IMR-90 (cell line): ENCODE results near the gene DKK3. TPM values are rescaled to one million over a fixed set of nuclear protein-coding genes. Genes with fewer than 3 reads are reported as not detected.

Source experiments
- ATAC-seq: fragments of 200-7000 bp; cut with Tn5 transposase; 2 replicates; pipeline ENCODE4 v1.9.1; 2020; ENCODE audit warnings: low read depth, mild to moderate bottlenecking, moderate library complexity
- BruUV-seq: library from RNA; stranded (reverse); fragments of 400-500 nt; replicated peaks from 2 replicates; lab custom pipeline; 2021; lab: Mats Ljungman, UMichigan
- CTCF ChIA-PET: fragments of 300-600 bp; formaldehyde crosslinking; extraction: SDS; loops from one replicate; lab custom pipeline; 2021; ENCODE audit warnings: antibody characterized with exemption; lab: Yijun Ruan, JAX
- POLR2A ChIA-PET: fragments of 300-600 bp; sonication (Branson Sonifier 250); formaldehyde crosslinking; loops from one replicate; lab custom pipeline; 2022; ENCODE audit warnings: antibody characterized with exemption; ENCODE audit not compliant: unreplicated experiment; lab: Charles Lee
- DNase-seq: peaks from one replicate; pipeline ENCODE4 v3.0.0; 2013
- H2AFZ ChIP-seq: replicated peaks from 2 replicates; pipeline ENCODE3; 2013; ENCODE audit warnings: low read length, mild to moderate bottlenecking; ENCODE audit not compliant: poor library complexity
- H2AK5ac ChIP-seq: 2 replicates; pipeline ENCODE4 v1.6.1; 2013; ENCODE audit warnings: low read depth, low read length, inconsistent platforms
- H2AK9ac ChIP-seq: replicated peaks from 2 replicates; pipeline ENCODE3; 2013; ENCODE audit warnings: mild to moderate bottlenecking, low read depth, low read length, moderate library complexity; ENCODE audit not compliant: poor library complexity
- H2BK120ac ChIP-seq: 2 replicates; pipeline ENCODE4 v1.6.1; 2013; ENCODE audit warnings: low read depth, low read length, inconsistent platforms
- H2BK15ac ChIP-seq: 3 replicates; pipeline ENCODE4 v1.6.1; 2013; ENCODE audit warnings: low read depth, low read length, inconsistent platforms
- H2BK20ac ChIP-seq: 2 replicates; pipeline ENCODE4 v1.6.1; 2013; ENCODE audit warnings: low read depth, mild to moderate bottlenecking, inconsistent platforms, low read length, moderate library complexity
- H2BK5ac ChIP-seq: 2 replicates; pipeline ENCODE4 v1.6.1; 2013; ENCODE audit warnings: mild to moderate bottlenecking, low read depth, low read length, inconsistent platforms; ENCODE audit not compliant: poor library complexity, severe bottlenecking
- H3K14ac ChIP-seq: replicated peaks from 2 replicates; pipeline ENCODE4 v1.6.1; 2013; ENCODE audit warnings: low read depth, low read length, inconsistent platforms
- H3K18ac ChIP-seq: 2 replicates; pipeline ENCODE4 v1.6.1; 2013; ENCODE audit warnings: low read depth, low read length, control low read depth
- H3K23ac ChIP-seq: 2 replicates; pipeline ENCODE4 v1.6.1; 2013; ENCODE audit warnings: low read depth, low read length, inconsistent platforms
- H3K27ac ChIP-seq: 2 replicates; pipeline ENCODE4 v1.5.1; 2013; ENCODE audit warnings: mild to moderate bottlenecking, control low read depth, low read length; ENCODE audit not compliant: insufficient read depth
- H3K27me3 ChIP-seq: 2 replicates; pipeline ENCODE4 v1.6.1; 2013; ENCODE audit warnings: low read length; ENCODE audit not compliant: control insufficient read depth, insufficient read depth
- H3K36me3 ChIP-seq: 2 replicates; pipeline ENCODE4 v1.6.1; 2013; ENCODE audit warnings: low read length, mixed read lengths; ENCODE audit not compliant: control insufficient read depth, insufficient read depth
- H3K4ac ChIP-seq: 2 replicates; pipeline ENCODE4 v1.6.1; 2013; ENCODE audit warnings: low read depth, low read length, inconsistent platforms
- H3K4me1 ChIP-seq: 2 replicates; pipeline ENCODE4 v1.6.1; 2013; ENCODE audit warnings: low read length, mixed read lengths; ENCODE audit not compliant: control insufficient read depth, insufficient read depth
- H3K4me2 ChIP-seq: 2 replicates; pipeline ENCODE4 v1.6.1; 2013; ENCODE audit warnings: low read depth, mild to moderate bottlenecking, control low read depth, low read length, moderate library complexity
- H3K4me3 ChIP-seq: 2 replicates; pipeline ENCODE4 v1.5.1; 2013; ENCODE audit warnings: low read depth, mild to moderate bottlenecking, control low read depth, low read length, moderate library complexity; ENCODE audit not compliant: insufficient read depth
- H3K56ac ChIP-seq: 2 replicates; pipeline ENCODE4 v1.6.1; 2013; ENCODE audit warnings: low read length, inconsistent platforms; ENCODE audit not compliant: insufficient read depth; ENCODE audit errors: extremely low read depth
- H3K79me1 ChIP-seq, 2 experiments: 2 replicates each; pipeline ENCODE4 v1.6.1; 2013; ENCODE audit warnings: low read length in 2 of 2, inconsistent platforms in 1 of 2, low read depth in 1 of 2
- H3K9ac ChIP-seq: 2 replicates; pipeline ENCODE4 v1.6.1; 2013; ENCODE audit warnings: low read depth, low read length, control low read depth
- H3K9me1 ChIP-seq: 2 replicates; pipeline ENCODE4 v1.6.1; 2013; ENCODE audit warnings: low read length, inconsistent platforms; ENCODE audit not compliant: insufficient read depth
- H3K9me3 ChIP-seq: 2 replicates; pipeline ENCODE4 v1.6.1; 2013; ENCODE audit warnings: low read length; ENCODE audit not compliant: control insufficient read depth, insufficient read depth
- H4K20me1 ChIP-seq: 2 replicates; pipeline ENCODE4 v1.6.1; 2013; ENCODE audit warnings: low read length, inconsistent platforms; ENCODE audit not compliant: insufficient read depth
- H4K5ac ChIP-seq: 2 replicates; pipeline ENCODE4 v1.6.1; 2013; ENCODE audit warnings: mild to moderate bottlenecking, low read depth, low read length, control low read depth
- H4K8ac ChIP-seq, 2 experiments: 2 replicates each; pipeline ENCODE4 v1.6.1; 2013; ENCODE audit warnings: low read depth in 2 of 2, low read length in 2 of 2, control low read depth in 1 of 2, inconsistent platforms in 1 of 2
- H4K91ac ChIP-seq: 2 replicates; pipeline ENCODE4 v1.6.1; 2013; ENCODE audit warnings: low read depth, low read length, inconsistent platforms; ENCODE audit not compliant: insufficient read depth
- BHLHE40 ChIP-seq: fragments of 150-350 bp; IDR thresholded peaks from 2 replicates; pipeline ENCODE4 v1.6.1; 2016; ENCODE audit warnings: mild to moderate bottlenecking, low read depth, low read length
- MAZ ChIP-seq: IDR thresholded peaks from 2 replicates; pipeline ENCODE4 v1.6.1; 2012; ENCODE audit warnings: low read depth, mild to moderate bottlenecking, low read length, improper control_type of control experiment, moderate library complexity, borderline replicate concordance
- MXI1 ChIP-seq: IDR thresholded peaks from 2 replicates; pipeline ENCODE4 v1.6.1; 2012; ENCODE audit warnings: low read depth, mild to moderate bottlenecking, low read length, moderate library complexity, borderline replicate concordance
- POLR2A ChIP-seq: IDR thresholded peaks from 2 replicates; pipeline ENCODE4 v1.6.1; 2012; ENCODE audit warnings: mild to moderate bottlenecking, low read depth, low read length
- RFX5 ChIP-seq: IDR thresholded peaks from 2 replicates; pipeline ENCODE4 v1.8.0; 2012; ENCODE audit warnings: low read depth, mild to moderate bottlenecking, low read length, moderate library complexity
- WGBS, 2 experiments: methylation state at CpG; one replicate each; pipeline versions ENCODE4 v1.1.5 to v1.1.7; 2013; ENCODE audit warnings: missing lambda C conversion rate in 2 of 2; ENCODE audit not compliant: insufficient read length in 1 of 2; ENCODE audit errors: extremely low coverage in 2 of 2; 5-methylcytosine and 5-hydroxymethylcytosine counted together
- dilution Hi-C: fragments of 300-500 bp; cut with HindIII; formaldehyde crosslinking; loops from one replicate; pipeline ENCODE4 v1.14.3; 2018; ENCODE audit warnings: low sequenced_read_pairs; ENCODE audit not compliant: unreplicated experiment
- in situ Hi-C: fragments of 300-500 bp; cut with MboI; formaldehyde crosslinking; loops from 3 replicates; pipeline ENCODE4 v1.14.3; 2019; ENCODE audit warnings: low sequenced_read_pairs, inconsistent platforms, mixed read lengths
- intact Hi-C: fragments of 100-400 bp; cut with micrococcal nuclease; formaldehyde crosslinking; loops from 2 replicates; pipeline ENCODE4 v1.10.0; 2022
- polyA plus RNA-seq, 3 experiments: library from polyadenylated mRNA; depleted of rRNA; stranded (reverse); fragments of >200 nt; gene quantifications; 2 replicates each; pipeline ENCODE4 v1.2.3, GENCODE V29; 2012; ENCODE audit warnings: low replicate concordance in 1 of 3
- total RNA-seq: library from RNA; depleted of rRNA; stranded (reverse); fragments of >200 nt; gene quantifications from 2 replicates; pipeline ENCODE4 v1.2.3, GENCODE V29; 2012

The DKK3 gene
- total and polyA plus RNA-seq, 2 of the 4 experiments (the other 2 are of a cell fraction), result 453 to 964 TPM

- H3K56ac ChIP-seq, result no peak overlapping the region
- no peak overlapping the region for H3K9ac ChIP-seq
- DNase-seq (peak; percentile 81), ATAC-seq (peak; percentile 94)
- peaks cover 5% of the 10 kb centered on the region for H3K9me1 ChIP-seq
- H4K5ac ChIP-seq, result no peak overlapping the region
- H2BK15ac ChIP-seq, result no peak overlapping the region
- H3K27me3 ChIP-seq, result no peaks in the 10 kb centered on the region
- ChIA-PET CTCF (no interaction called here), POLR2A (no interaction called here)
- in situ Hi-C loops, result no loop called here
- no peaks in the 10 kb centered on the region; the same call in 1 of the 2 replicates for H3K36me3 ChIP-seq
- no peak overlapping the region for H3K23ac ChIP-seq
- no peak overlapping the region; a peak in 1 of 4 replicates for H4K8ac ChIP-seq
- dilution Hi-C loops, result no loop called here
- peaks cover 0 to 8% of the 10 kb centered on the region in 2 experiments; a peak in 1 of 4 replicates for H3K79me1 ChIP-seq
- no peak overlapping the region for H3K14ac ChIP-seq
- no peak for TF ChIP-seq MAZ
- TF ChIP-seq MXI1, result no peak
- TF ChIP-seq POLR2A, result no peak
- TF ChIP-seq RFX5, result no peak
- TF ChIP-seq BHLHE40, result peak; percentile 86
- no peak overlapping the region for H3K4me3 ChIP-seq
- no peaks in the 10 kb centered on the region for H3K9me3 ChIP-seq
- BruUV-seq, result TSS peak; percentile 2
- H3K4ac ChIP-seq, result 0 out of 2 replicates have a peak overlapping the region, but pooled peaks have one; percentile 40
- no peaks in the 10 kb centered on the region for H4K20me1 ChIP-seq
- no peak overlapping the region for H2AFZ ChIP-seq
- H2BK5ac ChIP-seq, result peak overlapping the region; percentile 36
- H2AK9ac ChIP-seq, result no peak overlapping the region
- no peak overlapping the region for H4K91ac ChIP-seq
- intact Hi-C loops, result loop anchor here (5.0 kb wide), 1 partner anchor 120 kb away; no protein-coding TSS in a partner anchor
- H2BK120ac ChIP-seq, result 0 out of 2 replicates have a peak overlapping the region, but pooled peaks have one; percentile 17
- H3K4me1 ChIP-seq, result peaks cover 3% of the 10 kb centered on the region; the same call in 1 of the 2 replicates
- no peak overlapping the region for H3K27ac ChIP-seq
- WGBS, 2 experiments, result no CpG with 5 or more reads among the region's 1 CpG
- H3K18ac ChIP-seq, result peak overlapping the region; percentile 56; the same call in 1 of the 2 replicates
- no peak overlapping the region for H2BK20ac ChIP-seq
- no peak overlapping the region for H2AK5ac ChIP-seq
- H3K4me2 ChIP-seq, result no peak overlapping the region
These were observed 91.4 kb downstream of the DKK3 start for GRCh38 chr11:11916981-11917399.
